MM.1S (cell line): Measurements from ENCODE around the gene ETNK2.
"Not testable (repeated sequence)": the region's sequence is repeated elsewhere in the genome, so short reads cannot be mapped to it uniquely, and the experiment has no call there.

Experiments used
- DNase-seq: peaks from one replicate; pipeline ENCODE4 v3.0.0-alpha.2; 2015
- H2AFZ ChIP-seq: fragments of 300-600 bp; sonication (generic); 2 replicates; pipeline ENCODE4 v1.6.0; 2016; ENCODE audit warnings: antibody characterized with exemption, low read length
- H3F3A ChIP-seq: fragments of 300-600 bp; sonication (generic); 2 replicates; pipeline ENCODE4 v1.6.1; 2016; ENCODE audit warnings: mild to moderate bottlenecking, antibody characterized with exemption, low read length, moderate library complexity, mixed read lengths; ENCODE audit not compliant: insufficient read depth
- H3K27ac ChIP-seq: fragments of 300-600 bp; sonication (generic); 2 replicates; pipeline ENCODE4 v1.5.1; 2016; ENCODE audit warnings: mild to moderate bottlenecking, low read length
- H3K27me3 ChIP-seq: fragments of 300-600 bp; sonication (generic); replicated peaks from 2 replicates; pipeline ENCODE4 v1.6.0; 2016; ENCODE audit warnings: low read length; ENCODE audit not compliant: insufficient read depth
- H3K36me3 ChIP-seq: fragments of 300-600 bp; sonication (generic); replicated peaks from 2 replicates; pipeline ENCODE4 v1.6.1; 2016; ENCODE audit warnings: mild to moderate bottlenecking, low read length, mixed read lengths; ENCODE audit not compliant: insufficient read depth
- H3K4me1 ChIP-seq: fragments of 300-600 bp; sonication (generic); 2 replicates; pipeline ENCODE4 v1.6.1; 2016; ENCODE audit warnings: low read length, mixed read lengths
- H3K4me2 ChIP-seq: fragments of 300-600 bp; sonication (generic); 2 replicates; pipeline ENCODE4 v1.6.0; 2016; ENCODE audit warnings: low read depth, low read length
- H3K4me3 ChIP-seq: fragments of 300-600 bp; sonication (generic); 2 replicates; pipeline ENCODE4 v1.5.1; 2016; ENCODE audit warnings: low read length, mixed read lengths
- H3K79me2 ChIP-seq: fragments of 300-600 bp; sonication (generic); 2 replicates; pipeline ENCODE4 v1.6.1; 2016; ENCODE audit warnings: mixed run types, low read length, mixed read lengths
- H3K9ac ChIP-seq: fragments of 300-600 bp; sonication (generic); 2 replicates; pipeline ENCODE4 v1.6.1; 2016; ENCODE audit warnings: low read length, mixed read lengths
- H3K9me2 ChIP-seq: fragments of 300-600 bp; sonication (generic); replicated peaks from 2 replicates; pipeline ENCODE4 v1.6.1; 2016; ENCODE audit warnings: mild to moderate bottlenecking, low read length, mixed read lengths; ENCODE audit not compliant: insufficient read depth
- H3K9me3 ChIP-seq: fragments of 300-600 bp; sonication (generic); replicated peaks from 2 replicates; pipeline ENCODE4 v1.6.1; 2016; ENCODE audit warnings: mild to moderate bottlenecking, low read length, mixed read lengths; ENCODE audit not compliant: insufficient read depth
- H4K20me1 ChIP-seq: fragments of 300-600 bp; sonication (generic); 2 replicates; pipeline ENCODE4 v1.6.1; 2016; ENCODE audit warnings: mild to moderate bottlenecking, low read length, moderate library complexity, mixed read lengths; ENCODE audit not compliant: insufficient read depth
- EZH2 ChIP-seq: fragments of 300-600 bp; sonication (generic); optimal IDR thresholded peaks from 2 replicates; pipeline ENCODE3; 2017; ENCODE audit warnings: low read depth, mild to moderate bottlenecking, antibody characterized with exemption, low read length, mixed read lengths
- EZH2phosphoT487 ChIP-seq: fragments of 300-600 bp; sonication (generic); IDR thresholded peaks from 2 replicates; pipeline ENCODE4 v1.6.1; 2018; ENCODE audit warnings: antibody characterized with exemption, low read length
- TF ChIP-seq, protein P1 (sequence below): fragments of 300-600 bp; sonication (generic); IDR thresholded peaks from 2 replicates; pipeline ENCODE4 v1.5.1; 2016; ENCODE audit warnings: antibody characterized with exemption, low read length, mixed read lengths

Gene ETNK2

DNA sequence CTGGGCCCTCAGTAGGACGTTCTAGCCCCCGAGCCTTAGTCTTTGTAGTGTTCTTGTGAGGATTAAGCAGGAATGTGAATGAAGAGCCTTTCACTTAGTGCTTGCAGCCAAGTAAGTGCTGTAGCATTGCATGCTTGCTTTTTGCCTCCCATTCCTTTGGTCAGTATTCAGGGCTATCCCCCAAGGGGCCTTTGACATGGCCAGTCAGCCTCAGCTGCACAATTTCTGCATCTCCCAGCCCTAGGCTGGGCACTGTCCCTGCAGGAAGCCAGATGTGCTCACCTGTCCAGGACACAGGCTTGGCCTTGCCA lies 48.5 kb downstream of the ETNK2 start:
- Histone ChIP-seq H3K36me3 (no peaks in the 10 kb centered on the region), H3K4me1 (peaks cover 9% of the 10 kb centered on the region; the same call in 1 of the 2 replicates), H3K9me2 (no peaks in the 10 kb centered on the region), H3K4me2 (no peak overlapping the region), H4K20me1 (no peaks in the 10 kb centered on the region), H3F3A (no peaks in the 10 kb centered on the region), H2AFZ (no peak overlapping the region), H3K9me3 (no peaks in the 10 kb centered on the region), H3K27ac (no peak overlapping the region), H3K79me2 (no peaks in the 10 kb centered on the region), H3K27me3 (no peaks in the 10 kb centered on the region), H3K4me3 (no peak overlapping the region), H3K9ac (no peak overlapping the region)
- no peak for DNase-seq
- TF ChIP-seq EZH2 (no peak), EZH2phosphoT487 (no peak)
- TF ChIP-seq, protein P1, sequence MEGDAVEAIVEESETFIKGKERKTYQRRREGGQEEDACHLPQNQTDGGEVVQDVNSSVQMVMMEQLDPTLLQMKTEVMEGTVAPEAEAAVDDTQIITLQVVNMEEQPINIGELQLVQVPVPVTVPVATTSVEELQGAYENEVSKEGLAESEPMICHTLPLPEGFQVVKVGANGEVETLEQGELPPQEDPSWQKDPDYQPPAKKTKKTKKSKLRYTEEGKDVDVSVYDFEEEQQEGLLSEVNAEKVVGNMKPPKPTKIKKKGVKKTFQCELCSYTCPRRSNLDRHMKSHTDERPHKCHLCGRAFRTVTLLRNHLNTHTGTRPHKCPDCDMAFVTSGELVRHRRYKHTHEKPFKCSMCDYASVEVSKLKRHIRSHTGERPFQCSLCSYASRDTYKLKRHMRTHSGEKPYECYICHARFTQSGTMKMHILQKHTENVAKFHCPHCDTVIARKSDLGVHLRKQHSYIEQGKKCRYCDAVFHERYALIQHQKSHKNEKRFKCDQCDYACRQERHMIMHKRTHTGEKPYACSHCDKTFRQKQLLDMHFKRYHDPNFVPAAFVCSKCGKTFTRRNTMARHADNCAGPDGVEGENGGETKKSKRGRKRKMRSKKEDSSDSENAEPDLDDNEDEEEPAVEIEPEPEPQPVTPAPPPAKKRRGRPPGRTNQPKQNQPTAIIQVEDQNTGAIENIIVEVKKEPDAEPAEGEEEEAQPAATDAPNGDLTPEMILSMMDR = no peak

DNA sequence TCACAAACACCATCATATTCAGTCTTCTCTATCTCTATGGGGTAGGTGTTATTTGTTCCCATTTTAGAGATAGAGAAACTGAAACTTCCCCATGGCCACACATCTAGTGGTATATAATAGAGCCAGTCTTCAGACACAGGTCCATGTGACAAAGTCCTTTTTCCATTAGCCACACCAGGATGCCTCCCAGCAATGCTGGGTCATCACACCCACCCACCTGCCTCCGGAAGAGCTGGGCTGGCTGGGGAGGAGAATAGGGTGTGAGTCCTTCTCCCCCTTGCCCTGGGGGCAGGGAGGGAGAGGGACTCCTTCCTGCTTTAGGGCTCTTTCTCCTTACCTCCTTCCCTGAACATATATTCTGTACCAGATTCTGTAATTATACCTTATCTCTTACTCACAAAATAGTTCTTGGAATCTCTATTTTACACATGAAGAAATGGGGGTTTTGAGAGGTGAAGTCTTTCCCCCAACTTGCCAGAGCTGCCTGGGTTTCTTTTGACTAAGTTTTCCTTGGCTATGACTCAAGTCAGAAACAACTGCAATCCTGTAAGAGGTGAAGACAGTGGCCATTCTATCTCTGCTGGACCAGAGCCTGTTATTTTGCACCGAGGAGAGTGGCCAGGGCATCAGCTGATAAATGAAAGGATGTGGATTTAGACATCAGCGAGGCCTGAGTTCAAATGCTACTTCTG lies 49.0 kb downstream of the ETNK2 start:
- no peak overlapping the region for H3K9ac ChIP-seq
- no peak overlapping the region for H3K27ac ChIP-seq
- H3K27me3 ChIP-seq = no peaks in the 10 kb centered on the region
- no peak for TF ChIP-seq EZH2phosphoT487
- TF ChIP-seq, protein P1 = no peak
- no peak for TF ChIP-seq EZH2
- 0 out of 2 replicates have a peak overlapping the region, but pooled peaks have one; percentile 14 for H2AFZ ChIP-seq
- H3K9me3 ChIP-seq = no peaks in the 10 kb centered on the region
- no peaks in the 10 kb centered on the region for H3K79me2 ChIP-seq
- peak; percentile 23 for DNase-seq
- H3F3A ChIP-seq = no peaks in the 10 kb centered on the region
- no peaks in the 10 kb centered on the region for H4K20me1 ChIP-seq
- H3K4me3 ChIP-seq = no peak overlapping the region
- no peaks in the 10 kb centered on the region for H3K9me2 ChIP-seq
- H3K36me3 ChIP-seq = no peaks in the 10 kb centered on the region
- H3K4me2 ChIP-seq = no peak overlapping the region; the same call in 1 of the 2 replicates
- H3K4me1 ChIP-seq = peaks cover 9% of the 10 kb centered on the region; the same call in 1 of the 2 replicates

DNA sequence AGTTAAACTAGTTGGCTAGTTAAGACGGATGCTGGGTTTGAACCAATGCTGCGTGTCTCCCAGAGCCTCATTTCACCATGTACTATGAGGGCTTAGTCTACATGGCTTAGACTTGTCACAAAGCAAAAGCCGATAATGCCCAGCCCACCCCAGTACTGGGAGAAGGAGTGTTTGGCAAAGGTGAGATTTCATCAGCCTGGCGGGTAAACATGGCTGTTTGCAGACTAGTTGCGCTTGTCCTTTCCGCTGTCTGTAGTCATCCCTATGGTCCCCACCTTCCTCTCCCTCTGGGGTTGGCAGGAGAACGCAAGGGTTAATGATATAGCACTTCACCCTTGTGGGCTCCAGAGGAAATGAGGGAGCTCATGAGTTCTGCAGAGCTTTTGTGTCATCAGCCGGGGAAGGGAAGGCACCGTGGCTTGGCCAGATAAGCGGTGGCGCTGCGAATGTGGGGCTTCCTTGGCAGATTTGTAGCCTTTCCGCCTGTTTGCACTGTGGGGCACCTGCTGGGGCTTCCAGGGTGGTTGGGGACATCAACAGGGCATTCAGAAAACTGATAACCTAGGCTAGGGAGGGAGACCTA lies 49.7 kb downstream of the ETNK2 start:
- no peak overlapping the region for H3K9ac ChIP-seq
- H3K27me3 ChIP-seq = no peaks in the 10 kb centered on the region
- H3K9me3 ChIP-seq = no peaks in the 10 kb centered on the region
- H3K4me1 ChIP-seq = peaks cover 9% of the 10 kb centered on the region; the same call in 1 of the 2 replicates
- no peaks in the 10 kb centered on the region for H3F3A ChIP-seq
- H3K27ac ChIP-seq = no peak overlapping the region
- H3K9me2 ChIP-seq = no peaks in the 10 kb centered on the region
- no peak overlapping the region for H2AFZ ChIP-seq
- no peaks in the 10 kb centered on the region for H4K20me1 ChIP-seq
- no peaks in the 10 kb centered on the region for H3K36me3 ChIP-seq
- TF ChIP-seq, protein P1 = no peak
- TF ChIP-seq EZH2 (no peak), EZH2phosphoT487 (no peak)
- DNase-seq = no peak
- H3K4me2 ChIP-seq = no peak overlapping the region
- no peaks in the 10 kb centered on the region for H3K79me2 ChIP-seq
- H3K4me3 ChIP-seq = no peak overlapping the region

DNA sequence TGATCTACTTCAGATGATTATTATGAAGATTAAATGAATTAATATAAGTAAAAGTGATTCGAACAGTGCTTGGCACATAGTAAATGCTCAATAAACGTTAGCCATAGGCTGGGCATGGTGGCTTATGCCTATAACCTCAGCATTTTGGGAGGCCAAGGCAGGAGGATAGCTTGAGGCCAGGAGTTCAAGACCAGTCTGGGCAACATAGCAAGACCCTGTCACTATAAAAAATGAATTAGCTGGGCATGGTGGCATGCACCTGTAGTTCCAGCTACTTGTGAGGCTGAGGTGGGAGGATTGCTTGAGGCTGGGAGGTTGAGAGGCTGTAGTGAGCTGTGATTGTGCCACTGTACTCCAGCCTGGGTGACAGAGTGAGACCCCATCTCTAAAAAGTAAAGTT lies 52.1 kb downstream of the ETNK2 start:
- not testable (repeated sequence) for H3K9me2 ChIP-seq, H3K27me3 ChIP-seq, H2AFZ ChIP-seq, H3K9ac ChIP-seq, H3K36me3 ChIP-seq, H3K4me1 ChIP-seq, H3F3A ChIP-seq, H3K4me3 ChIP-seq, H3K4me2 ChIP-seq, H3K79me2 ChIP-seq, DNase-seq, H3K27ac ChIP-seq, H4K20me1 ChIP-seq, H3K9me3 ChIP-seq
